ENCODE results near the gene MTHFD1L.

The MTHFD1L gene

DNA sequence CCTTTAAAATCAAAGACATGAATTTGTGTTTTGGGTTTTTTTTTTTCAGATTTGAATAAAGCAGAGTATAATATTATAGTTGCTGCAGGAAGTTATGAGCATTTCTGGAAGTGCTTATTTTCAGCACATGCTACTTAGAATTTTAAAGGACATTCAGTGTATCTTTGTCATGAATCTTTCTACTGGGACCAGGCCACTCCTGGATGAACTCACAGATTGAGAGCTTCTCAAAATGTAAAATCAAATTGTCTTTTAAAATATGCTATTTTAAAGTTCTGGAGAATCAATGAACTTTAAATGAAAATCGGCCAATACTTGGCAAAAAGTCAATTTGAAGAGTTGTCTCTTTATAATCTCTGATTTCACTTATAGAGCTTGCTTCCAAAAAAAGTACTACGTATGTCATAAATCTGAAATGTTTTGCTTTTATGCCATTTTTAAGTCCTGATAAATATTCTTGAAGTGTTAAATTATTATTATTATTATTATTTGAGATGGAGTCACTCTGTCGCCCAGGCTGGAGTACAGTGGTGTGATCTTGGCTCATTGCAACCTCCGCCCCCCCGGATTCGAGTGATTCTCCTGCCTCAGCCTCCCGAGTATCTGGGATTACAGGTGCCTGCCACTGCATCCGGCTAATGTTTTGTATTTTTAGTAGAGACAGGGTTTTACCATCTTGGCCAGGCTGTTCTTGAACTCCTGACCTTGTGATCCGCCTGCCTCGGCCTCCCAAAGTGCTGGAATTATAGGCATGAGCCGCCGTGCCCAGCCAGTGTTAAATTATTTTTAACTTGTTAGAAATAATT lies 198.5 kb downstream of the MTHFD1L start:
- H2AFZ ChIP-seq (ENCODE audit: low read length): no peak overlapping the region
- H3F3A ChIP-seq (ENCODE audit: low read depth): no peaks in the 10 kb centered on the region
- no peak overlapping the region for H3K9ac ChIP-seq (ENCODE audit: low read depth, low read length, poor library complexity, severe bottlenecking)
- no peak for TF ChIP-seq EZH2phosphoT487 (IDR thresholded peaks at IDR 0.05; ENCODE audit: borderline replicate concordance)
- TF ChIP-seq, protein P1, sequence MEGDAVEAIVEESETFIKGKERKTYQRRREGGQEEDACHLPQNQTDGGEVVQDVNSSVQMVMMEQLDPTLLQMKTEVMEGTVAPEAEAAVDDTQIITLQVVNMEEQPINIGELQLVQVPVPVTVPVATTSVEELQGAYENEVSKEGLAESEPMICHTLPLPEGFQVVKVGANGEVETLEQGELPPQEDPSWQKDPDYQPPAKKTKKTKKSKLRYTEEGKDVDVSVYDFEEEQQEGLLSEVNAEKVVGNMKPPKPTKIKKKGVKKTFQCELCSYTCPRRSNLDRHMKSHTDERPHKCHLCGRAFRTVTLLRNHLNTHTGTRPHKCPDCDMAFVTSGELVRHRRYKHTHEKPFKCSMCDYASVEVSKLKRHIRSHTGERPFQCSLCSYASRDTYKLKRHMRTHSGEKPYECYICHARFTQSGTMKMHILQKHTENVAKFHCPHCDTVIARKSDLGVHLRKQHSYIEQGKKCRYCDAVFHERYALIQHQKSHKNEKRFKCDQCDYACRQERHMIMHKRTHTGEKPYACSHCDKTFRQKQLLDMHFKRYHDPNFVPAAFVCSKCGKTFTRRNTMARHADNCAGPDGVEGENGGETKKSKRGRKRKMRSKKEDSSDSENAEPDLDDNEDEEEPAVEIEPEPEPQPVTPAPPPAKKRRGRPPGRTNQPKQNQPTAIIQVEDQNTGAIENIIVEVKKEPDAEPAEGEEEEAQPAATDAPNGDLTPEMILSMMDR (conservative IDR thresholded peaks at IDR 0.05; ENCODE audit: low read length): no peak
- no peaks in the 10 kb centered on the region for H3K9me2 ChIP-seq (replicated peaks; ENCODE audit: low read depth, low read length)
- no peak overlapping the region for H3K4me3 ChIP-seq (ENCODE audit: low read length, poor library complexity, severe bottlenecking)
- H3K27me3 ChIP-seq (ENCODE audit: insufficient read depth, low read length, poor library complexity, severe bottlenecking): no peaks in the 10 kb centered on the region
- no peaks in the 10 kb centered on the region for H4K20me1 ChIP-seq (ENCODE audit: insufficient read depth, low read length, poor library complexity, severe bottlenecking)
- H3K36me3 ChIP-seq (ENCODE audit: insufficient read depth, low read length): peaks cover 4% of the 10 kb centered on the region; the same call in 1 of the 2 replicates
- no peak overlapping the region for H3K4me2 ChIP-seq (ENCODE audit: low read depth, low read length, poor library complexity, severe bottlenecking)
- H3K4me1 ChIP-seq (ENCODE audit: insufficient read depth, low read length, poor library complexity, severe bottlenecking): no peaks in the 10 kb centered on the region
- no peaks in the 10 kb centered on the region for H3K9me3 ChIP-seq (ENCODE audit: insufficient read depth, low read depth, low read length)
- no peaks in the 10 kb centered on the region for H3K79me2 ChIP-seq (ENCODE audit: insufficient read depth, low read length)

DNA sequence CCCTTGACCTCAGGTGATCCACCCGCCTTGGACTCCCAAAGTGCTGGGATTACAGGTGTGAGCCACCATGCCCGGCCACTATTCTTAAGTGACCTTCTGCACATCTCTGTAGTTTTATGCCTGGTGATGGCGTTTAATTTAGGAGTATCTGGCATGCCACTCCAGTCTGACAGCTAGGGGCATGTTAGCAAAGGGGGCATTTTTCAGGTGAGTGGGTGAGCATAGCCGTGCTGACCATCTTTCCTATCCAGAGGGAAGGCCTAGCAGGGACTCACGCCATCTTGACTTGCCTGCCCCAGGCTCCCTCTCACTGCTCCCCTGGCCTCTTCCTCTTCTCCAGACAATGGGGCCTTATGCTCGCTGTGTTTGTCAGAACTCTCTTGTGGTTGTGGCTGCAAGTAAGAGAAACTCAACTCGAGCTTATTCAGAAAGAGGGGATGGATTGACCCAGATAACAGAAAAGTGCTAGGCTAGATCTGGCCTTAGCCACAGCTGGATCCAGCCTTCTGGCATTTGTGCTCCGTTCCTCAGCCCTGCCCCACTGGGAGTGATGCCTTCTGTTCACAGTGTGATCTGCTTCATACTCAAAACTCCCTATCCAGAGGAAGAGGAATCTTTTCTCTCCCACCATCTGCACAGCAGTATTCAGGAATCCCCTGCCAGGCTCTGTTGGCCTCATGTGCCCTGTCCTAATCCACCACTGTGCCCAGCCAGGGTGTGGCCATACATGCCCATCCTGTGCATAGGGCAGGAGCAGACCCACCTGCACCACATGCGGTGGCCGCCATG lies 199.7 kb downstream of the MTHFD1L start:
- peaks cover 4% of the 10 kb centered on the region; the same call in 1 of the 2 replicates for H3K36me3 ChIP-seq (ENCODE audit: insufficient read depth, low read length)
- H3K9me3 ChIP-seq (ENCODE audit: insufficient read depth, low read depth, low read length): no peaks in the 10 kb centered on the region
- no peak overlapping the region for H2AFZ ChIP-seq (ENCODE audit: low read length)
- no peaks in the 10 kb centered on the region for H3K4me1 ChIP-seq (ENCODE audit: insufficient read depth, low read length, poor library complexity, severe bottlenecking)
- H3F3A ChIP-seq (ENCODE audit: low read depth): no peaks in the 10 kb centered on the region
- H3K4me3 ChIP-seq (ENCODE audit: low read length, poor library complexity, severe bottlenecking): no peak overlapping the region
- no peak overlapping the region for H3K9ac ChIP-seq (ENCODE audit: low read depth, low read length, poor library complexity, severe bottlenecking)
- no peaks in the 10 kb centered on the region for H4K20me1 ChIP-seq (ENCODE audit: insufficient read depth, low read length, poor library complexity, severe bottlenecking)
- no peaks in the 10 kb centered on the region for H3K79me2 ChIP-seq (ENCODE audit: insufficient read depth, low read length)
- no peak for TF ChIP-seq EZH2phosphoT487 (IDR thresholded peaks at IDR 0.05; ENCODE audit: borderline replicate concordance)
- TF ChIP-seq, protein P1 (conservative IDR thresholded peaks at IDR 0.05; ENCODE audit: low read length): no peak
- no peaks in the 10 kb centered on the region for H3K27me3 ChIP-seq (ENCODE audit: insufficient read depth, low read length, poor library complexity, severe bottlenecking)
- no peak overlapping the region for H3K4me2 ChIP-seq (ENCODE audit: low read depth, low read length, poor library complexity, severe bottlenecking)
- no peaks in the 10 kb centered on the region for H3K9me2 ChIP-seq (replicated peaks; ENCODE audit: low read depth, low read length)

DNA sequence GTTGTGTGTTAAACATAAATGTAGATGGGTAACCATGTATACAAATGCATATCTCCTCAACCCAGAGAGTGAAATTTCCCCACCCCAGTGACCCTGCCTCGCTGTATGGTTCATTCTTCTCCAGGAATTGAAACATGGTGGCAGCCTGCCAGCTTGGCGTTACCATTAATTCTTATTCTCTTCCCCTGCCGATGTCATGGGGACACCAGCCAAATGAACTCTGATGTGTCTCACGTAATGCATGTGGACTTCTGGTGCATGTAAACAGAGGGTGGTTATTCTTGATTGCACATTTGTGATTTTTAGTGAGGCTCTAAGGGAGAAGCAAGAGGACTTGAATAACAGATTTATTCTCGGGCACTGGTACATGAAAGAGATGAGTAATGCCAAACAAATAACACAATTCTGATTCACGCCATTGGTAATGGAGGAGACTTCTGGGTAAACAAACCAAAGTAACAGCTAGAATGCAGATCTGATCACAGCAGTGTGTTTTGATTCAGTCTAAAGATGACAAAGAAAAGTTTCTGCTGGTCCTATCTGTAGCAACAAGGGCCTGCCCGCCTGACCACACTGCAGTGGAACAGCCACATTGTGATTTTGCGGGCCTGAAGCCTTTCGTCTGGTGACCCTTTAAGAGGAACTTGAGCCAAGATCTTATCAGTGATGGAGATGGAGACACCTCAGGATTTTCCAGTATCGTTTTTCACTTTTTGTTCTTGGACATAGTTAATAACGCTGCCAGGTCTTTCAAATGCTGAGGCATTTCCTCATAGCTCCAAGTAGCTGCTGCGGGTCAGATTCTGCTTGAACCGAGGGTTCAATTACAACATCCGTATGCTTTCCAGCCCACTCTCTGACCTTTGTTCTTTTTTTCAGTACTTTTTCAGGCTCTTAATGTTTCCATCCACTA lies 202.4 kb downstream of the MTHFD1L start:
- Histone ChIP-seq H3F3A (ENCODE audit: low read depth) (no peaks in the 10 kb centered on the region), H3K4me1 (ENCODE audit: insufficient read depth, low read length, poor library complexity, severe bottlenecking) (no peaks in the 10 kb centered on the region), H3K4me3 (ENCODE audit: low read length, poor library complexity, severe bottlenecking) (no peak overlapping the region)

More for the DNA sequence above, 202.4 kb downstream of the MTHFD1L start:
- no peaks in the 10 kb centered on the region for H3K27me3 ChIP-seq (ENCODE audit: insufficient read depth, low read length, poor library complexity, severe bottlenecking)
- H3K9me3 ChIP-seq (ENCODE audit: insufficient read depth, low read depth, low read length): no peaks in the 10 kb centered on the region
- H2AFZ ChIP-seq (ENCODE audit: low read length): no peak overlapping the region
- H3K79me2 ChIP-seq (ENCODE audit: insufficient read depth, low read length): no peaks in the 10 kb centered on the region
- no peaks in the 10 kb centered on the region for H3K9me2 ChIP-seq (replicated peaks; ENCODE audit: low read depth, low read length)
- peaks cover 4% of the 10 kb centered on the region; the same call in 1 of the 2 replicates for H3K36me3 ChIP-seq (ENCODE audit: insufficient read depth, low read length)
- no peak overlapping the region for H3K4me2 ChIP-seq (ENCODE audit: low read depth, low read length, poor library complexity, severe bottlenecking)
- TF ChIP-seq, protein P1 (conservative IDR thresholded peaks at IDR 0.05; ENCODE audit: low read length): no peak
- no peak for TF ChIP-seq EZH2phosphoT487 (IDR thresholded peaks at IDR 0.05; ENCODE audit: borderline replicate concordance)
- H3K9ac ChIP-seq (ENCODE audit: low read depth, low read length, poor library complexity, severe bottlenecking): no peak overlapping the region
- H4K20me1 ChIP-seq (ENCODE audit: insufficient read depth, low read length, poor library complexity, severe bottlenecking): no peaks in the 10 kb centered on the region
